NK-92 (cell line): ENCODE data around the gene GYS2.

Source experiments
- DNase-seq: peaks from one replicate; lab custom pipeline; 2025; ENCODE audit not compliant: unreplicated experiment; lab: John Stamatoyannopoulos, UW

Gene GYS2

DNA sequence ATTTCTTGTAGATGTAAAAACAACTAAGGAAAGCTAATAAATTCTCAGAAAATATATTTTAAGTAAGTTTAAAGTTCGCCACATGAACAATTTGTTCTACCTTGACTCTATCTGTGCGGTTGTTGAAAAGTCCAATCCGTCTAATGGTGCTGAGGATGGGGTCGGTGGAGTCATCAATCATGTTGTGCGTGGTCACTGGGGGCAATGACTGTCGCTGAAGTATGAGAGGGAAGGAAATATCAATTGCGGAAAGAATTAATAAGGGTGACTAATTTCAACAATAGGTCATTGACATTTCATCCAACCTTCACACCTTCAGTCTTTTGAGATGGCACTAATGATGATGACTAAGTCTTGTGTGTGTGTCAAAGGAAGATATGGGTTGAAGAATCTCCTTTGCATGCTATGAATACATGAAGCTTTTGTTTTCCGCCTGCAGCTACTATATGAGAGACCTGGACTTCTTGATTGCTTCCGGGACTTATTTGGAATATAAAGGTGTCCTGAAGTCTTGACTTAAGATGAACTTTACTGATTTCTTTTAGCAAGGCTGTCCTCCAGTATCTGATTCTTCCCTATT is 46.5 kb downstream of the GYS2 start:
- no peak for DNase-seq

DNA sequence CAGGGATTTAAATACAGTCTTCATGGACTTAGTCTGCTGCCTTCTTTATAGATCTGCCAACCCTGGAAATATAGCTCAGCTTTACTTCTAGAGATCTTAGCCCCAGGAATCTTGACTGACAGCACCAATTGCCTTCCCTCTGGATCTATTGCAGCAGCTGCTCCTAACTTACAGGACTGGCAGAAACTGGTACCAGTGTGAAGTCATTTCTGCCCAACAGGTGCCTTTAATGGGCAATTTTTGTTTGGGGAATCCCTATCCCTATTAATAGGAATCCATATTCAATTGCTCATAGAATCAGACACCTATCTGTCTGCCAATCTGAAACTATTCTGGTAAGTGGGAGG is 51.3 kb downstream of the GYS2 start:
- no peak for DNase-seq

DNA sequence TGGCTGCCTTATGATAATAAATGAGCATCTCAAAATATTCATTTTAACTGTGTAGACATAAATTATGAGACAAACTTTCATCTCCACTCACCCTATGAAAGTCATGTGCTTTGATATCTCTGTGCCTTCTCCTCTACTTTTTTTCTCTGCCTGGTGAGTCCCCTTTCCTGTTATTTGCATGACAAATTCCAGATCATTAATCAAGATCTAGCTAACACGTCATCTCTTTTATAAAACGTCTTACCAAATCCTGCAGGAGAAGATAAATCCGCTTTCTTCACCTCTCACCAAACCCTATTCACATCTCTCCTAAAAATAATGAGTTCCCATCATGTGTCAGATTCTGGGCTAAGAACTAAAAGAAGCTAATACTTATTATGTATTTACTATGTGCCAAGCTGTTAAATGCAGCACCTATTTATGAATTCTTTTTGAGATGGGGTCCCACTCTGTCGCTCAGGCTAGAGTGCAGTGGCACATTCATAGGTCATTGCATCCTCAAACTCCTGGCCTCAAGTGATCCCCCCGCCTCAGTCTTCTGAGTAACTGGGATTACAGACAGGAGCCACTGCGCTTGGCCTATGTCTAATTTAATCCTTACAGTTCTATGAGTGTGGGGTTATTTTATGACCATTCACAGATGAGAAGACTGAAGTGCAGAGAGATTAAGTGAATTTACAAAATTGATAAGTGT is 51.9 kb downstream of the GYS2 start:
- no peak for DNase-seq

DNA sequence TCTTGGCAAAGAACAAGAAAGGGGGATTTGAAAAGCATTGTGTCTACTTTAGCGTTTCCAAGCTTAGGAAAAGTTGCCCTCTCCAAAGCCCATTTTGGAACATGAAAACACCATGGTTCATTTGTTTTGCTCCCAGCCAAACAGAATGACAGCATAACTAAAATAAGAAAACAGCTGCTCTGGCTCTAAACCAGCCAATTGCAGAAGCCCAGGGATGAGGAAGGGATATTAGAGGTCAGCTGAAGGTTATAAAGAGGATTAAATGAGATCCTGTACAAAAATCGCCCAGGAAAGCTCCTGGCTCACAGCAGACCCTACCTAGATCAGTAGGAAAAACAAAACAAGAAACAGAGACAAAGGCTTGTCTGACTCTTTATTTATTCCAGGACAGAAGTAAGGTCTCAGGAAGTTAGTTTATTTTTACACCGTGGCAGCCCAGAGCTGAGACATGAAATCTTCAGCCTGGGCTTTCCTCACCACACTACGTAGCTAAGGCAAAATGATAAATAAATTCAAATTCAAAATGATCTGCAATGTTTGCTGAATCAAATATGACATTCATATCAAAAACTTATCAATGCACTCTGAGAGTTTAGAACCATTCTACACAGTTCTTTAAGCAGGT is 52.7 kb downstream of the GYS2 start:
- no peak for DNase-seq

DNA sequence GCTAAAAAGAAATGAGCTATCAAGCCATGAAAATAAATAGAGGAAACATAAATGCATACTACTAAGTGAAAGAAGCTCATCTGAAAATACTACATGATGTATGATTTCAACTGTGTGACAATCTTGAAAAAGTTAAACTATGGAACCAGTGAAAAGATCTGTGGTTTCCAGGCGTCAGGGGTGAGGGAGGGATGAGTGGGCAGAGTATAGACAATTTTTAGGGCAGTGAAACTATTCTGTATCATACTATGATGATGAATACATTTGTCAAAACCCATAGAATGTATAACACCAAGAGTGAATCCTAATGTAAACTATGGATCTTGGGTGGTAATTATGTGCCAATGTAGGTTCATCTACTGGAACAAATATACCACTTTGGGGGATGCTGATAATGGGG is 57.2 kb downstream of the GYS2 start:
- no peak for DNase-seq

DNA sequence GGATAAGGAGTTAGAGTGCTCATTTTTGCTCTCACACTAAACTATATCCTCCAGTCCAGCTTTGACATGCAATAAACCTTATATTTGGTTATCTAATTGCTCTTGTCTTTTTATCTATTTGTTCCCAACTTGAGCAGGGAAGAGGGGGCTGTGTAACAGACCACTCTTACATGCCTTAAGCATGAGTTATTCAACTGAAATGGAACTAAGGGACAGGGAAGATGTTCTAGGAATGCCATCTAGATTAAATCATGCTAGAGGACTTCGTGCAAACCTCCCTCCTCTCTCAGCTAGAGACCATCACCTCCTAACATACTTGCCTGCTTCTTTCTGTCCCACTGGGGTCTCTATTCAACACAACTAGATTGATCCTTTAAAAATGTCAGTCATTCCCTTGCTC is 57.9 kb downstream of the GYS2 start:
- no peak for DNase-seq

DNA sequence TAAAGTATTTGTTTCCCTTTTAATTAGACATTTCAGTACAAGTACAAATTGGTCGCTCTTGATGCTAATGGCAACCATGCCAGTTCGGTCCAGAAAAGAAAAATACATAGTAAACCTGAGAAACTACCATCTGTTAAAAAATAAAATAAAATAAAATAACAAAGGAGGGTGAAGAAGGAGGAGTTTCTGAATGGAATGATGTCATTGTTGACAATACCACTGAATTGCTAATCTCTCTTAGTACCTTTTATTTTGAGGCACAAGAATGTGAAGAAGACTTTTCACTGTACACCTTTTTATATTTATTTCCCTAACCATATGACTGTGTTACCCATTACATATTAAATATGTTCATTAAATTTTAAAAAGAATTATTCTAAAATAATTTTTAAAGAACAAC is 59.1 kb downstream of the GYS2 start:
- DNase-seq, result no peak

DNA sequence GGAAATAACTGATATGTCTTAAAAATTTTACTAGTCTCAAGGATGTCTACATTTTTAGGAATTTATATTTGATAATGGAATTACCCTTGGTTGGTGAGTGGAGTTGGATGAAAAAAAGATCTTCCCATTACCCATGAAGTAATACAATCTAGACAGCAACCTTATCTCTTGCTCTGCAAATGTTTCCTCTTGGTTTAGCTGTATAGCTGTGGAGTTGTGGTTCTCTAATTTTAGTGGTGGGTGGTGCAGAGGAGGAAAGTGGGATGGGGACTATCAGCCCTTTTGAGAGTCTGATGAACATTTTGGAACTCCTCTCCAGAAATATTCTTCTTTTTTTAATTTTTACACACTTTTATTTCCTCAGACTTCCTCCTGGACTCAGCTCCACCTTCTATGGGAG is 61.5 kb downstream of the GYS2 start:
- DNase-seq, result no peak

DNA sequence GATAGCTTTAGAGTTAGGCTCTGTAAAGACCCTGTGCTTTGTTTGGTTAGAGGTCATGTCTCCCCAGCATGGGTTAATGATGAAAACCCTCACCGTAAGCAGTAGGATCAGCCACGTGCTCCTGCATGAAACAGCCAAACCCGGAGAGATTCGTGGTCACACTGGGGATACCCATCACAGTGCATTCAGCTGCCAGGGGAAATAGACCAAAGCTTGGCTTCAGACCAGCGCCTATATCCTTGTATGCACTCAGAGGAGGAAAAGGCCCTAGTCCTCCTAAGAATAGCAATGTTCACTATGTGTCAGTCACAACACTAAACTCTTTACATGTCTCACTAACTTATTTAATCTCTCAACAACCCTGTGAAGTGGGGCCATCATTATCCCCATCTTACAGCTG is 62.2 kb downstream of the GYS2 start:
- DNase-seq, result no peak

DNA sequence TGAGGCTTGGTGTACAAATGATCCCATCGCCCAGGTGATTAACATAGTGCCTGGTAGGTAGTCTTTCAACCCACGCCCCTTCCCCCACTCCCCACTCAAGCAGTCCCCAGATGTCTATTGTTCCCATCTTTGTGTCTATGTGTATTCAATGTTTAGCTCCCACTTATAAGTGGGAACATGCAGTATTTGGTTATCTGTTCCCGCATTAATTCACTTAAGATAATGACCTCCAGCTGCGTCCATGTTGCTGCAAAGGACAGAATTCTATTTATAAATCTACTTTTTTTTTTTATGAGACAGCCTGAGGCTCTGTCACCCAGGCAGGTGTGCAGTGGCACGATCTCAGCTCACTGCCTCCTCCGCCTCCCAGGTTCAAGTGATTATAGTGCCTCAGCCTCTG is 62.9 kb downstream of the GYS2 start:
- DNase-seq, result no peak

DNA sequence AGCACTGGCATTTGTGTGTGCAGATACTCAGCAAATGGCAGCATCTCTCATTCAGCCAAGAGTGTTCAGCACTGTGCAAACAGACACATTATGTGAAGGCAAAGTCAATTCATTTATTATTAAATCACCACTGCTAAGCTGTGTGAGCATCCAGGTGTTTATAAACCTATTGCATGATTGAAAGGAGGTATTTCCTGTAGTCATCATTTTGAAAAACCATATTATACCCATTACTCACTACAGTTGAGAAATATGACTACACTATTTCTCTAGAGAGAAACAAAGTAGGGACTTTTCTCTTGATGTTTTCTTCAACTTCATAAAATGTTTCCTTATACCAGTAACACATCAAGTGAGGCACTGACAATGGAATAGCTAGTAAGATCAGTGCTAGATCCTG is 64.8 kb downstream of the GYS2 start:
- DNase-seq, result no peak

DNA sequence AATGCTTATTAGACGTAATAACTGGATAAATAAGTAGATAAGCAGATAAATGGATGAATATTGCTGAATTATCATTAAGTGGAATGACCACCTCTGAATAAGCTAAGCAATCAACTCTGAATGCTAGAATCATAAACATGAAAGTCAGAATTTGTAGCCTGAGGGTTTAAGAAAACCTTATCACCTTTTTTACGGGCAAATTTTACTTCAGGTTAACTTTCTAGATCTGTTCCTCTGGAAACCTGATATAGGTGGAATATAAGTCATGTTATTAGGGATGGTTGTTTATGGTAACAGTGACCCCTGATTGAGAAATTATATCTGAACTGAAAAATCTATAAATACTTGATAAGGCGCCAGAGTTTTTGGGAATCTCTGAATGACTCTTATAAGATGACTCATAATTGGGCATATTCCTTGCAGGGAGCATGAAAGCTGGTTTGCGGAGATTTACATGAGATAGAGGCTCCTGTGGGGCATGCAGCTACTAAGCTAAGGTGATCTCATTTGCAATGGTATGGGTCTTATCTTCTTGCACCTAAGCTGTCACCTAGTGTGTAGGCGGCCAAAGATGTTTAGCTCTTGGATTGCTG is 66.5 kb downstream of the GYS2 start:
- DNase-seq, result no peak

DNA sequence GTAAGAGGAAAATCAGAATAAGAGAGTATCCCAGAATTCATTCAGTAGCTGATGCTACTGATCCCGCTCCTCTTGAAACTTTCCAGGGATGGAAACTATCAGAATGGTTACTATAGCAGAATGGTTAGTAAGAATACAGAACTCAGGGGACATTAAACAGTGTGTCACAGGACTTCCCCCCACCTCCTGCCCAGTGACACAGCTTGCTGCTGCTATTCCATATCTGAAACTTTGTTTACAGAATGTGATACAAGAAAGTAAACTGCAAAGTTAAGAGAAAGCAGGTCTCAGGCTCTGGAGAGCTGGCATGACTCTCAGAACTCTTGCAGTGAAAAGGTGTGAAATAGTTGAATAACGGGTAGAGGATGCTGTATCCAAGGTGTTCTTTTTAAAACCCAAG is 75.2 kb downstream of the GYS2 start:
- DNase-seq, result no peak

DNA sequence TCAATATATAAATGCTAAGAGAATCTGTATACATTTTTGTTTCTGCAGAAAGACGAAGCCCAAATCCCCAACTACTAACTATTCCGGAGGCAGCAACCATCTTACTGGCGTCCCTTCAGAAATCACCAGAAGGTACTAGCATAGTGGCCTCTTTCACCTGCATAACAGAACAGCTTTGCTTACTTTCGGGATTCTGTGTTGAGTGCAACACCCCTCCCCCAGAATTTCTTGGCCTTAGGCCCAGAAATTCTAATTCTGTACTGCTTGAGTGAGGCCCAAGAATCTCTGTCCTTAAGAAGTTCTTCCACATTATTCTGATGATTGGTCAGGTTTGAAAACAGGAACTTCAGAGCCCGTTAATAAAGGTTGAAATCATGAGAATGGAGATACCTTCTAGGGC is 75.7 kb downstream of the GYS2 start:
- no peak for DNase-seq

DNA sequence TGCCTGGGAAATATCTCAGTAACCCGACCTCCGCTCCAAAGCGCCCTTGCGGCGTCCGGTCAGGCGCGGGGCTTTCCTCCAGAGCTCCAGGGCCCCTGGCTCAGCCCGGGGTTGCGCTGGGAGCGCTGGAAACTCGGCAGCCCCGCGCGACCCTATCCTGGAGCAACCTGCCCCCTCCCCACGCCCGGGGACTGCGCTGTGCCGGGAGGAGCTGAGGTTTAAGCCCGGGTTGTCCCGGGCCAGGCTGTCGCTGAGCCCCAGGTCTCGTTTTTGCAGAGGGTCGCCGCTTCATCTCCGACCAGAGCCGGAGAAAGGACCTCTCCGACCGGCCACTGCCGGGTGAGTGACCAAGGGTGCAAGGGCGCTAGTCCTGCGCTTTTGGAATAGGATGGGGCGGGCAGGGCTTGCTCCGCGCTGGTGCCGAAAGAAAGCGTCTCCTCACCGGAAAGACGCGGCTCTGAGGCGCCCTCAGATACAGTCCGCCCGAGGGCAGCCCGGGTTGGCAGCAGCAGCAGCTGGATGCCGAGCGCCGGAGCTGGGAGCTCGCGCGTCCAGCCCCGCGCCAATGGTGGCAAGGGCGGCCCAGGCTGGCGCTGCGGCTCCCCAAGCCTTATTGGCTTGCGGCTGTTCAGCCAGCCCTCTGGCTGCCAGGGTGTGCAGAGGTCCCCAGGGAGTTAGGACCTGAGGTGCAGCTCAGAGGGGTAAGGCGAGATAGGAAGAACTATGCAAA is 77.0 kb downstream of the GYS2 start:
- DNase-seq, result no peak

DNA sequence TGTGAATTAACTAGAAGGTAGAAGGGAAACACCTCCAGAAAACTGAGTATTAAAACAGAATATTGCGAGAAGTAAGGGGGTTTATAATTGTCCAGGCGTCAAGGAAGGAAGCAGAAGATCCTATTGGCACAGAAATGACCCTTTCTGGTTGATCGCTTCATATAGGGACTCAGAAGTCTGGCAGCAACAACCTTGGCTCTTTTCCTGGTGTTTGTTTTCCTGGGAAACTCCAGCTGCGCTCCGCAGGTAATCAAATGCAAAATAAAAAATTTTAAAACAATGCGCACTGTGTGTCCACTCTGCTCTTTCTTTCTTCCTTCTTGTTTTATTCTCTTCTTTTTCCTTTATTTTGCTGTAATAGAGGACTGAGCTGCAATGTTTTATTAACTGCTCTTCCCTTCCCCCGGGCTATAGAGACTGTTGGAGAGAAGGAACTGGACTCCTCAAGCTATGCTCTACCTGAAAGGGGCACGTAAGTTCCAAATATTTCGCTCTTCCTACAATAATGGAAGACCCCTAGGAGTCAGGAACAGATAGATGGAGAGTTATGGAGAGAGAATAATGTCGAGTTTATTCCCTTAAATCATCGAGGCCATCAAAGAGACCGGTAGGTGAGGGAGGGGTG is 77.8 kb downstream of the GYS2 start:
- no peak for DNase-seq

DNA sequence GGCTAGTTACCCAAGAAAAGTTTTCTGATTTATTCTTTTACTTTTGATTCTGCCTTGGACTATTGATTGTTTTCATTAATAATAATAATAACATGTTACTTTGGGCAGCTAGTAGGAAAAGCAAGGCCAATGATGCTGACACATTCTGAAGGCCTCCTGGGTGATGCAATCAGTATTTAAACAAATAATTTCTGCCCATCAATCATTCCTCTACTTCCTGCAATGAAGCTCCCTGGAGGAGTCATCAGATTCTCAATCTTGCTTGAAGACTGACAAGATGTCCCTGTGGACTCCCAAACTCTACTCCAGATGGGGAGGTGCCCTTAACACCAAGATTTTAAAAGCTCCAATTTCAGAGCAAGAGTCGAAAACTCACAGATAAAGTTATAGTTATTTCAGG is 78.6 kb downstream of the GYS2 start, which contains the start of gene SPX:
SPX (plus strand) TSS at position 244 of the 400 bp plus-strand sequence. CDS start 177 bp downstream, outside the sequence.
- no peak for DNase-seq

DNA sequence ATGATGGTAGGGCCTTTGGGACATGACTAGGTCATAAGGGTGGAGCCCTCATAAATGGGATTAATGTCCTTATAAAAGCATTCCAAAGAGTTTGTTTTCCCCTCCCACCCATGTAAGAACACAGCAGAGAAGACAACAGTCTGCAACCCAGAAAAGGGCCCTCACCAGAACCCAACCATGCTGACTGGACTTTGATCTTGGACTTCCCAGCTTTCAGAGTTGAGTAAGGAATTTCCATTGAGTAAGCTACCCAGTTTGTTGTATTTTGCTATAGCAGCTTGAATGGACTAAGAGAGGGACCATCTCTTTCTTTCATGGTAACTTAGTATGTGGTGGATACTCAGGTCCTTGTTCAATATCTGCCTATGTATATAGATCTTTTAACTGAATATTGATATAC is 81.5 kb downstream of the GYS2 start:
- DNase-seq, result no peak

DNA sequence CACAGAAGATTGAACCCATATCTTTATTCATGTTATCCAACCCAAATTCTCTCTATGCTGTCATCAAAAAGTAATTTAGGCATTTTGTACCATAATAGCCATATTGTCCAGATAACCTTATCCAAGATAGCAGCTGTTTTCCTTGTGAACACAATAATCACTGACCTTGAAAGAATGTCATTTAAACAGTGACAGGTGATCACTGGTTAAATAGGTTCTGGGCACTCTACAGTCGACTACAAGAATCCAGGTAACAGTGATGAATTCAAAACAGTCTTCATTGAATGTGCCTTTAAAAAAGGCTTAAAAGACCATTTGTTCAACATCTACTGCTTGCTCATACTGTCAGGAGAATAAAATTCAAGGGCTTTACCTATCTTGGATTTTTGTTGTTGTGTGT is 83.1 kb downstream of the GYS2 start:
- DNase-seq, result no peak

DNA sequence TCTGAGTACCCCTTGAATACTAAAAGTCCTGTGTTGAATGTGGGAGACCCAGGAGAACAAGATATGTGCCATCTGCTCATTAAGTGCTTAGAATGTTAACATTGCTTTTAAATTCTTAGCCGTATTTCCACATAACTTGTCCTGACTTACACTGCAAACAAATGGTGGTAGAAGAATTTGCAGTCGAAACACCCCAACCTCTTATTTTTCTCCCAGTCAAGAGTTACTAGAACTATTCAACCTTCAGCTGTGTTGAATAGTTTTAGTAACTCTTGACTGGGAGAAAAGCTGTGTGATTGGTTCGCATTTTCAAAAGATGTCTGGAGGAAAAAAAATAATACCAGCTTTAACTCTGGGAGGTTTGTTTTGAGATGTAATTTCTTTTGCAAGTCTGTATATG is 86.2 kb downstream of the GYS2 start:
- DNase-seq, result no peak

DNA sequence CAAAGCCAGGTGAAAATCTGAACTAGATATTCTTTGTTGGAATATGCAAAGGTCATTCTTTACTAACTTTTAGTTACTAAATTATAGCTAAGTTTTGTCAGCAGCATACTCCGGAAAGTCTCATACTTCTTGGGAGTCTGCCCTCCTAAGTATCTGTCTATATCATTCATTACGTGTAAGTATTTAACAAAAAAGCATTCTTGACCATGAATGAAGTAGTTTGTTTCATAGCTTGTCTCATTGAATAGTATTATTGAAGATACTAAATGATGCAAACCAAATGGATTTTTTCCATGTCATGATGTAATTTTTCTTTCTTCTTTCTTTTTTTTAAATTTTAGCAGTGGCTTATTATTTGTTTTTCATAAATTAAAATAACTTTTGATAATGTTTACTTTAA is 88.4 kb downstream of the GYS2 start:
- DNase-seq, result no peak
